GM19328 (cell line): ENCODE measurements around the gene FZD10.

Experiments used
- ATAC-seq: cut with Tn5 transposase; IDR thresholded peaks from one replicate; pipeline ENCODE4 v1.9.1; 2021; ENCODE audit warnings: mild to moderate bottlenecking, moderate library complexity; ENCODE audit not compliant: unreplicated experiment

The FZD10 gene

GRCh38 chr12:130177635-130178242 is 15.5 kb downstream of the FZD10 start:
- ATAC-seq: no peak

- no peak for ATAC-seq
Measured at GRCh38 chr12:130178282-130178681, 16.0 kb downstream of the FZD10 start.

- no peak for ATAC-seq
Measured at GRCh38 chr12:130179191-130179590, 16.9 kb downstream of the FZD10 start.

- no peak for ATAC-seq
Measured at GRCh38 chr12:130179621-130180020, 17.4 kb downstream of the FZD10 start.

GRCh38 chr12:130181211-130181610 is 18.9 kb downstream of the FZD10 start:
- no peak for ATAC-seq

GRCh38 chr12:130183585-130184370 is 21.5 kb downstream of the FZD10 start:
- no peak for ATAC-seq

GRCh38 chr12:130184404-130185090 is 22.3 kb downstream of the FZD10 start:
- no peak for ATAC-seq

GRCh38 chr12:130185455-130186391 is 23.5 kb downstream of the FZD10 start:
- no peak for ATAC-seq

GRCh38 chr12:130186651-130187268 is 24.5 kb downstream of the FZD10 start:
- no peak for ATAC-seq

GRCh38 chr12:130192642-130193345 is 30.5 kb downstream of the FZD10 start:
- no peak for ATAC-seq

GRCh38 chr12:130194154-130194553 is 31.9 kb downstream of the FZD10 start:
- no peak for ATAC-seq

GRCh38 chr12:130195369-130195768 is 33.1 kb downstream of the FZD10 start:
- no peak for ATAC-seq

GRCh38 chr12:130195776-130196175 is 33.5 kb downstream of the FZD10 start:
- ATAC-seq: no peak

GRCh38 chr12:130196827-130197226 is 34.6 kb downstream of the FZD10 start:
- no peak for ATAC-seq

- ATAC-seq: no peak
Measured at GRCh38 chr12:130198026-130198662, 35.9 kb downstream of the FZD10 start.

GRCh38 chr12:130198663-130199060 is 36.4 kb downstream of the FZD10 start:
- ATAC-seq: no peak

- no peak for ATAC-seq
Measured at GRCh38 chr12:130199581-130200390, 37.5 kb downstream of the FZD10 start.

- ATAC-seq: no peak
Measured at GRCh38 chr12:130200445-130200844, 38.2 kb downstream of the FZD10 start.
